ENCODE measurements around the gene TTLL8. TPM values are rescaled to one million over a fixed set of nuclear protein-coding genes. Genes with fewer than 3 reads are reported as not detected.

The TTLL8 gene
- total RNA-seq, 1 experiment from 2014 or later, result not detected

DNA sequence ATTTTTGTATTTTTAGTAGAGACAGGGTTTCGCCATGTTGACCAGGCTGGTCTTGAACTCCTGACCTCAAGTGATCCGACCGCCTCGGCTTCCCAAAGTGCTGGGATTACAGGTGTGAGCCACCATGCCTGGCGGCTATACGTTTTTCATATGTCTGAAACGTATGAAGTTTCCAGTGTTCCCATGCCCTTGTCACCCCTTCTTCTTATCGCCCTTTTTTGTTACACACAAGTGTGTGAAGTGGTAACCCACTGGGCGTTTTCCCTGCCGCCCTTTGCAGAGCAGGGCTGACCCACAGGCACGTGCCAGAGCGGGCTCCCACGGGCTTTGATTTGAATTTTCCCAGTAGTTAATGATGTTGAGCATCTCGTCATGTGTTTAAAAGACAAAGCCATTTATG, 80.5 kb downstream of the TTLL8 start:
- no peak overlapping the region for H3K18ac ChIP-seq (ENCODE audit: insufficient read length, low read depth, low read length)
- Mint-ChIP-seq H3K4me3 (no peak overlapping the region), H3K27ac (no peak overlapping the region), H3K4me1 (peaks cover 0 to 5% of the 10 kb centered on the region in 2 experiments; a peak in 2 of 4 replicates), H3K27me3 (ENCODE audit: low read depth) (peaks cover 24% of the 10 kb centered on the region), H3K36me3 (ENCODE audit: insufficient read depth in 1 of 3, low read depth in 3 of 3) (peaks cover 0 to 8% (median 0%) of the 10 kb centered on the region in 3 experiments; a peak in 2 of 7 replicates), H3K9me3 (peaks cover 8 to 11% of the 10 kb centered on the region in 2 experiments)
- no peak overlapping the region for H3K23ac ChIP-seq (ENCODE audit: insufficient read length, low read depth, low read length)
- no peak overlapping the region for H3T11ph ChIP-seq (ENCODE audit: low read length)
- no peak overlapping the region for H2AK5ac ChIP-seq (ENCODE audit: insufficient read length, low read length)
- H3K56ac ChIP-seq (ENCODE audit: insufficient read length, low read depth, low read length), result no peak overlapping the region
- no peaks in the 10 kb centered on the region for H3K79me2 ChIP-seq (ENCODE audit: insufficient read depth, low read length)
- no peaks in the 10 kb centered on the region for H3K79me1 ChIP-seq (ENCODE audit: insufficient read depth, low read depth, low read length, poor library complexity, severe bottlenecking)
- H4K20me1 ChIP-seq (ENCODE audit: control insufficient read depth, insufficient read depth, insufficient read length), result peaks cover 3% of the 10 kb centered on the region
- H3K4me2 ChIP-seq (ENCODE audit: insufficient read depth, insufficient read length, low read length), result no peak overlapping the region
- H4K91ac ChIP-seq (ENCODE audit: insufficient read length, low read depth, low read length), result no peak overlapping the region
- no peak for DNase-seq
- H3K9me3 ChIP-seq (ENCODE audit: control insufficient read depth, low read depth, low read length), result no peaks in the 10 kb centered on the region
- H3K9ac ChIP-seq (ENCODE audit: extremely low read depth, insufficient read length, low read length), result no peak overlapping the region
- H4K8ac ChIP-seq (replicated peaks; ENCODE audit: insufficient read length, low read depth, low read length), result no peak overlapping the region
- no peaks in the 10 kb centered on the region for H3K4me1 ChIP-seq (ENCODE audit: insufficient read depth, low read length)
- WGBS (ENCODE audit: extremely low coverage, insufficient read length, low lambda C conversion rate), result no CpG with 5 or more reads among the region's 14 CpGs
- no peak overlapping the region for H2BK20ac ChIP-seq (ENCODE audit: low read depth, low read length, poor library complexity, severe bottlenecking)
- H2BK5ac ChIP-seq (ENCODE audit: insufficient read length, low read length), result no peak overlapping the region
- H2BK15ac ChIP-seq (ENCODE audit: low read depth, low read length), result no peak overlapping the region
- H4K5ac ChIP-seq (ENCODE audit: insufficient read length, low read depth, low read length), result no peak overlapping the region
- no peak overlapping the region for H3K27ac ChIP-seq (ENCODE audit: insufficient read length, low read depth, low read length)
- TF ChIP-seq, protein P1, sequence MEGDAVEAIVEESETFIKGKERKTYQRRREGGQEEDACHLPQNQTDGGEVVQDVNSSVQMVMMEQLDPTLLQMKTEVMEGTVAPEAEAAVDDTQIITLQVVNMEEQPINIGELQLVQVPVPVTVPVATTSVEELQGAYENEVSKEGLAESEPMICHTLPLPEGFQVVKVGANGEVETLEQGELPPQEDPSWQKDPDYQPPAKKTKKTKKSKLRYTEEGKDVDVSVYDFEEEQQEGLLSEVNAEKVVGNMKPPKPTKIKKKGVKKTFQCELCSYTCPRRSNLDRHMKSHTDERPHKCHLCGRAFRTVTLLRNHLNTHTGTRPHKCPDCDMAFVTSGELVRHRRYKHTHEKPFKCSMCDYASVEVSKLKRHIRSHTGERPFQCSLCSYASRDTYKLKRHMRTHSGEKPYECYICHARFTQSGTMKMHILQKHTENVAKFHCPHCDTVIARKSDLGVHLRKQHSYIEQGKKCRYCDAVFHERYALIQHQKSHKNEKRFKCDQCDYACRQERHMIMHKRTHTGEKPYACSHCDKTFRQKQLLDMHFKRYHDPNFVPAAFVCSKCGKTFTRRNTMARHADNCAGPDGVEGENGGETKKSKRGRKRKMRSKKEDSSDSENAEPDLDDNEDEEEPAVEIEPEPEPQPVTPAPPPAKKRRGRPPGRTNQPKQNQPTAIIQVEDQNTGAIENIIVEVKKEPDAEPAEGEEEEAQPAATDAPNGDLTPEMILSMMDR (conservative IDR thresholded peaks at IDR 0.05), result no peak
- H3K23me2 ChIP-seq (ENCODE audit: insufficient read length, low read depth, low read length, poor library complexity, severe bottlenecking), result no peaks in the 10 kb centered on the region
- H3K14ac ChIP-seq (ENCODE audit: insufficient read depth, low read length), result no peak overlapping the region
- no peaks in the 10 kb centered on the region for H3K27me3 ChIP-seq (ENCODE audit: insufficient read depth, low read length)
- no peak overlapping the region for H2BK120ac ChIP-seq (ENCODE audit: low read depth, low read length, poor library complexity, severe bottlenecking)
- H3K4ac ChIP-seq (ENCODE audit: low read depth, low read length), result no peak overlapping the region
- H2AFZ ChIP-seq (ENCODE audit: low read length), result no peak overlapping the region
- H2BK12ac ChIP-seq (ENCODE audit: insufficient read length, low read depth, low read length), result no peak overlapping the region
